DOHH2 (cell line): ENCODE data around the gene PRSS56.

ENCODE experiments used
- EZH2phosphoT487 ChIP-seq: fragments of 200-600 bp; sonication (generic); IDR thresholded peaks from 2 replicates; pipeline ENCODE4 v1.6.1; 2017; ENCODE audit warnings: borderline replicate concordance, mild to moderate bottlenecking, antibody characterized with exemption, low read length, moderate library complexity, mixed read lengths
- TF ChIP-seq, protein P1 (sequence below): fragments of 200-600 bp; sonication (generic); IDR thresholded peaks from one replicate; pipeline ENCODE4 v1.5.1; 2014; ENCODE audit warnings: antibody characterized with exemption, mild to moderate bottlenecking, low read depth, low read length; ENCODE audit not compliant: poor library complexity, severe bottlenecking

DNA sequence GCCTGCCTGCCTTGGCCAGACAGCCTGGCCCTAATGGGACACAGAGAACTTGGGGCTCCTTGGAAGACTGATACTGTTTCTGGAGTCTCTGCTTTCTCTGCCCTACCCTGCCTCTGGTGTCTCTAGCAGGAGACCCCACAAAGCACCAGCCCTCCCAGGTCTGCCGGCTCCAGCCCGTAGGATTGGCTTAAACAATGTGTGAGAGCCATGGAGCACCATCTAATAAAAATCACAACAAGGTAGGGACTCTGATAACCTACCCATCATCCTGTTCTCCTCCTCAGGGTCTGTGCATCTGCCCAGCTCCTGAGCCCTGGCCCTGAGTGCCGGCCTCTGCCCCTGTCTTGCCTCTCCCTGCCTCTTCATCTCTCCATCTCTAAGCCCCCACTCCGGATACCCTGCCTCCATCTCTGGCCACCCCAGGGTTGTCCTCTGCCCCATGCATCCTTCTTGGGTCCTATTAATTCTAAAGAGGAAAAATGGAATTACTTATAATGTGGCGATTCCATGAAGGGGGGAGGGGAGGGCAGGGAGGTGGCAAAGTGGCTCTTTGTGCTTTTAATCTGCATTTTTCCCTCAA, 31.4 kb upstream of the PRSS56 start:
- TF ChIP-seq, protein P1, sequence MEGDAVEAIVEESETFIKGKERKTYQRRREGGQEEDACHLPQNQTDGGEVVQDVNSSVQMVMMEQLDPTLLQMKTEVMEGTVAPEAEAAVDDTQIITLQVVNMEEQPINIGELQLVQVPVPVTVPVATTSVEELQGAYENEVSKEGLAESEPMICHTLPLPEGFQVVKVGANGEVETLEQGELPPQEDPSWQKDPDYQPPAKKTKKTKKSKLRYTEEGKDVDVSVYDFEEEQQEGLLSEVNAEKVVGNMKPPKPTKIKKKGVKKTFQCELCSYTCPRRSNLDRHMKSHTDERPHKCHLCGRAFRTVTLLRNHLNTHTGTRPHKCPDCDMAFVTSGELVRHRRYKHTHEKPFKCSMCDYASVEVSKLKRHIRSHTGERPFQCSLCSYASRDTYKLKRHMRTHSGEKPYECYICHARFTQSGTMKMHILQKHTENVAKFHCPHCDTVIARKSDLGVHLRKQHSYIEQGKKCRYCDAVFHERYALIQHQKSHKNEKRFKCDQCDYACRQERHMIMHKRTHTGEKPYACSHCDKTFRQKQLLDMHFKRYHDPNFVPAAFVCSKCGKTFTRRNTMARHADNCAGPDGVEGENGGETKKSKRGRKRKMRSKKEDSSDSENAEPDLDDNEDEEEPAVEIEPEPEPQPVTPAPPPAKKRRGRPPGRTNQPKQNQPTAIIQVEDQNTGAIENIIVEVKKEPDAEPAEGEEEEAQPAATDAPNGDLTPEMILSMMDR: no peak
- no peak for TF ChIP-seq EZH2phosphoT487
